ENCODE results near the gene UBE2G2.

Gene UBE2G2

GRCh38 chr21:44784810-44785209 lies 16.8 kb downstream of the UBE2G2 start:
- DNase-seq, result no peak

- no peak for DNase-seq
Observed at GRCh38 chr21:44783020-44783696, 18.5 kb downstream of the UBE2G2 start.

GRCh38 chr21:44780767-44781459 lies 20.7 kb downstream of the UBE2G2 start:
- no peak for DNase-seq

GRCh38 chr21:44780137-44780502 lies 21.5 kb downstream of the UBE2G2 start:
- DNase-seq, result no peak

- no peak for DNase-seq
Observed at GRCh38 chr21:44779417-44780136, 22.0 kb downstream of the UBE2G2 start.

- DNase-seq, result no peak
Observed at GRCh38 chr21:44778983-44779382, 22.6 kb downstream of the UBE2G2 start.

GRCh38 chr21:44778499-44778911 lies 23.1 kb downstream of the UBE2G2 start:
- no peak for DNase-seq

GRCh38 chr21:44778094-44778493 lies 23.5 kb downstream of the UBE2G2 start:
- no peak for DNase-seq

- DNase-seq, result no peak
Observed at GRCh38 chr21:44774972-44775371, 26.6 kb downstream of the UBE2G2 start.

- DNase-seq, result no peak
Observed at GRCh38 chr21:44773291-44773932, 28.2 kb downstream of the UBE2G2 start.

- DNase-seq, result no peak
Observed at GRCh38 chr21:44771896-44772525, 29.6 kb downstream of the UBE2G2 start.

- no peak for DNase-seq
Observed at GRCh38 chr21:44767834-44768831, 33.5 kb downstream of the UBE2G2 start.

- DNase-seq, result no peak
Observed at GRCh38 chr21:44766818-44767354, 34.7 kb downstream of the UBE2G2 start.

- DNase-seq, result no peak
Observed at GRCh38 chr21:44766014-44766817, 35.4 kb downstream of the UBE2G2 start.

- no peak for DNase-seq
Observed at GRCh38 chr21:44765231-44766013, 36.2 kb downstream of the UBE2G2 start.

GRCh38 chr21:44764319-44765230 lies 37.0 kb downstream of the UBE2G2 start:
- no peak for DNase-seq

GRCh38 chr21:44763451-44764318 lies 37.9 kb downstream of the UBE2G2 start:
- no peak for DNase-seq

GRCh38 chr21:44763050-44763378 lies 38.6 kb downstream of the UBE2G2 start:
- DNase-seq, result no peak
